Mammary epithelial cell (primary cell): ENCODE data around the gene GORASP2.

Experiments used
- EZH2 ChIP-seq: IDR thresholded peaks from 2 replicates; pipeline ENCODE4 v1.6.1; 2012; ENCODE audit warnings: low read length, inconsistent platforms, borderline replicate concordance
- TF ChIP-seq, protein P1 (sequence below), 2 donors: IDR thresholded peaks in 1 of 2; conservative IDR thresholded peaks in 1 of 2; 2 replicates each; pipeline ENCODE4 v1.5.1; 2011 to 2012; ENCODE audit warnings: inconsistent platforms in 2 of 2, low read length in 2 of 2, mild to moderate bottlenecking in 2 of 2, control low read depth in 1 of 2, low read depth in 1 of 2; ENCODE audit not compliant: insufficient read depth in 1 of 2; ENCODE audit errors: extremely low read depth in 1 of 2

DNA sequence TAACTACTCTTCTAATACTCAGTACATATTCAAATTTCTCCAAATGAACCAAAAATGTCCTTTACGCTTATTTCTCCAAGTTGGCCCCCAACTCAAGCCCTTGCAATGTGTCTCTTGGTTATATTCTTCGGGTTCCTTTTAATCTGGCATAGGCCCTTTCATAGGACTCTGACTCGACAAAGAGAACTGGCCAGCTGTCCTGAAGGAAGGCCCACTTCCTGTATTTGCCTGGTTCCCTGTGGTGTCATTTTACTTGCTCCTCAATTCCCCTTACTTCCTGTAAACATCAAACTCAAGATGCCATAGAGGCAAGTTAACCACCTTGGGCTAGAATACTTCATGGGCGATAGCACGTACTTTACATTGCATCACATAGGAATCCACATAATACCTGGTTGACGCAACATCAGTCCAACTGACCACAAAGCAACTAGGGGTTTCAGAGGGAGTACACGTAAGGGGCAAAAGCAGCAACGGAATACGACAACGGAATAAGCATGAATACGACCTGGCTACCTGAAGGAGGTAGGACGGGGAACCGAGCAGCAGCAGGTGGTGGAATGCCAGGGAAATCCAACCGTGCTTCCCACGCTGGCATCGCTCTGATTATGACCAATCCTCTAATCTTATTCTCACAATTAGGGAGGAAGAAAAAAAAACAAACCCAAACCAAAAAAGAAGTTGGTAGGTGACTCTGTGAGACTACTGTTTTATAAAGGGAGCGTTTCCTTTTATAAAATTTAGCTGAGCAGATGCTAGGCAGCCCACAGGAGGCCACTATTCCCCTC lies 823 bp upstream of the GORASP2 start:
- TF ChIP-seq, protein P1, sequence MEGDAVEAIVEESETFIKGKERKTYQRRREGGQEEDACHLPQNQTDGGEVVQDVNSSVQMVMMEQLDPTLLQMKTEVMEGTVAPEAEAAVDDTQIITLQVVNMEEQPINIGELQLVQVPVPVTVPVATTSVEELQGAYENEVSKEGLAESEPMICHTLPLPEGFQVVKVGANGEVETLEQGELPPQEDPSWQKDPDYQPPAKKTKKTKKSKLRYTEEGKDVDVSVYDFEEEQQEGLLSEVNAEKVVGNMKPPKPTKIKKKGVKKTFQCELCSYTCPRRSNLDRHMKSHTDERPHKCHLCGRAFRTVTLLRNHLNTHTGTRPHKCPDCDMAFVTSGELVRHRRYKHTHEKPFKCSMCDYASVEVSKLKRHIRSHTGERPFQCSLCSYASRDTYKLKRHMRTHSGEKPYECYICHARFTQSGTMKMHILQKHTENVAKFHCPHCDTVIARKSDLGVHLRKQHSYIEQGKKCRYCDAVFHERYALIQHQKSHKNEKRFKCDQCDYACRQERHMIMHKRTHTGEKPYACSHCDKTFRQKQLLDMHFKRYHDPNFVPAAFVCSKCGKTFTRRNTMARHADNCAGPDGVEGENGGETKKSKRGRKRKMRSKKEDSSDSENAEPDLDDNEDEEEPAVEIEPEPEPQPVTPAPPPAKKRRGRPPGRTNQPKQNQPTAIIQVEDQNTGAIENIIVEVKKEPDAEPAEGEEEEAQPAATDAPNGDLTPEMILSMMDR (conservative IDR thresholded peaks at IDR 0.05 in 1 of 2, IDR thresholded peaks at IDR 0.05 in 1 of 2; ENCODE audit: extremely low read depth in 1 of 2, insufficient read depth in 1 of 2, low read depth in 1 of 2, low read length in 2 of 2), result no peak
- TF ChIP-seq EZH2, result no peak
